NCI-H774 (cell line): ENCODE measurements around the gene RBM28.

ENCODE experiments used
- DNase-seq: peaks from one replicate; lab custom pipeline; 2025; lab: John Stamatoyannopoulos, UW

The RBM28 gene

GRCh38 chr7:128259131-128260061 is 84.3 kb downstream of the RBM28 start:
- no peak for DNase-seq

DNA sequence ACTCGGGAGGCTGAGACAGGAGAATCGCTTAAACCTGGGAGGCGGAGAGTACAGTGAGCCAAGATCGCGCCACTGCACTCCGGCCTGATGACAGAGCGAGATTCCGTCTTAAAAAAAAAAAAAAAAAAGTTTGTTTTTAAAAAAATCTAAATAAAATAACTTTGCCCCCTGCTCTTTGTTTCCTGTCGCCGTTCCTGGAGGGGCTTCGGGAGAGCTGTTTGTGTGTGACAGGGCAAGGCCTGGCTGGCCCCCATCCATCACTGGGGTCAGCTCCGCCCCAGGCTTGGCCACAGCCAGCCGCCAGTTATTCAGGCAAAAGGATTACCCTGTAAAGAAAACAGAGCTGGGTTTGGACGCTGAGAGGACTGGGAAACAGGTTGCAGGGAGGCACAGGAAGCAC is 86.2 kb downstream of the RBM28 start:
- no peak for DNase-seq

GRCh38 chr7:128255271-128255670 is 88.4 kb downstream of the RBM28 start:
- DNase-seq = no peak

- no peak for DNase-seq
Observed at GRCh38 chr7:128254470-128254869, 89.2 kb downstream of the RBM28 start.

DNA sequence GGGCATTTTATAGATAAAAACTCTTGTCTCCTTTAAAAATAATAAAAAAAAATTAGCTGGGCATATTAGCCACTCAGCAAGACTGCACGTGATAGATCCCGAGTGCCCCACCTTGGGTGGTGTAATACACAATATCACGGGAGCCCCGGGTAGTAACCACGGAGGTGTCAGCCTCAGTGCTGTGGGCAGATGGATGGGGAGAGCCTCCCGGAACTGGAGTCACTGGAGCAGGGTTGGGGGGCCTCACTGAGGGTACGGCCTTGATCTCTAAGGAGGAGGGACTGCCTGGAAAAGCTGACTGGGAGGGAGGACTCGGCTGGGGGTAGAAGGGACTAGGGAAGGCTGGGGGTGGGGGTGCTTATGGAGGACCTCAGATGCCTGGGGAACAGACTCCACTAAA is 90.0 kb downstream of the RBM28 start:
- no peak for DNase-seq

DNA sequence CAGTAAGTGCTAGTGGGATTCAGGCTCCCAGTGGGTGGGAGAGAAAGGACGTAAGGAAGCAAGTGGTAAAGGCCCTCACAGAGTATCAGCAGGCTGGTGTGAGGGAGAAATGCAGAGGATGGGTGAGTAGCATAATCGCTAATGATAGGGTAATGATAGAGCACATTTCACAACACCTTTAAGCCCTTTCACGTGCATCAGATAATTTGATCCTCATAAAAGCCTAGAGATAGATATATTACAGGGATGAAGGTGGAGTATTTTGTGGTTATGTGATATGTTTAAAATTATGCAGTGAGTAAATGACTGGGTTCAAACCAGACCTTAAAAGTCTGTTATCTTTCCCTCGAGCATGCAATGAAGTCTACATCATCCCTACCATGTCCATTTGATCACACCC is 92.4 kb downstream of the RBM28 start:
- no peak for DNase-seq
